Subcutaneous adipose tissue (tissue), 4 donors: ENCODE results near the gene NRP2. TPM values are rescaled to one million over a fixed set of nuclear protein-coding genes. Genes with fewer than 3 reads are reported as not detected.

Experiments used
- total RNA-seq, 4 donors: library from RNA; depleted of rRNA; stranded (reverse); fragments of >200 nt; gene quantifications; one replicate each; pipeline ENCODE4 v1.1.0, GENCODE V29; 2016
- TF ChIP-seq, protein P1 (sequence below): fragments of 450-650 bp; IDR thresholded peaks from one replicate; pipeline ENCODE4 v1.5.1; 2016; ENCODE audit warnings: low read depth, mild to moderate bottlenecking, control low read depth, antibody characterized with exemption, moderate library complexity

Gene NRP2
- total RNA-seq, 4 donors from 2014 or later: 29.2 to 70.9 (median 56.1) TPM

DNA sequence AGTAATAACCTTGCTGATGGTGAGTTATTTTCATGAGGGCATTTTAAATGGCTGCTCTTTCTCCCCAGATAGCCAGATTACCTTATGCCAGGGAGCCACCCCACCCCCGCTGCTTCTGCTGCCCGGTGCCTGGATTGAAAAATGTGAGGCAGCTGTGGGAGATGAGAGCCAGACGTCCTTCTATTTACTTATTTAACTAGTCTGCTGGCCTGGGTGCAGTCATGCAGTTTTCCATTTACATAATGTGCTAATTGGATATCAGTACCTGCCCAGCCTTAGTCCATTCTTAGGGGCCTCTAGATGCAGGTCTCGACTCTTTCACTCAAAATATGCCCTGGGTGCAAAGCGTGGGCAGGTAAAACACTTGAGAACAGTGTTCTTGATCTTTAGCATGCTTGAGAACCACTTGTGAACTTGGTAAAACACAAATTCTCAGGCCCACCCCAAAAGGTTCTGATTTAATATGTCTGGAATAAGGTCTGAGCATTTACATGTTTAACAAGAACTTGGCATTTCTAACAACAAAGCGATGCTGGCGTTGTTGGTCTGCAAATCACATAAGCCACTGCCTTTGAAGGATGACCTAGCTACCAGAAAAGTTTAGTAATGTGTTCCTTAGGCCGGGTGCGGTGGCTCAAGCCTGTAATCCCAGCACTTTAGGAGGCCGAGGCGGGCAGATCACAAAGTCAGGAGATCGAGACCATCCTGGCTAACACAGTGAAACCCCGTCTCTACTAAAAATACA, 154.3 kb downstream of the NRP2 start:
- TF ChIP-seq, protein P1, sequence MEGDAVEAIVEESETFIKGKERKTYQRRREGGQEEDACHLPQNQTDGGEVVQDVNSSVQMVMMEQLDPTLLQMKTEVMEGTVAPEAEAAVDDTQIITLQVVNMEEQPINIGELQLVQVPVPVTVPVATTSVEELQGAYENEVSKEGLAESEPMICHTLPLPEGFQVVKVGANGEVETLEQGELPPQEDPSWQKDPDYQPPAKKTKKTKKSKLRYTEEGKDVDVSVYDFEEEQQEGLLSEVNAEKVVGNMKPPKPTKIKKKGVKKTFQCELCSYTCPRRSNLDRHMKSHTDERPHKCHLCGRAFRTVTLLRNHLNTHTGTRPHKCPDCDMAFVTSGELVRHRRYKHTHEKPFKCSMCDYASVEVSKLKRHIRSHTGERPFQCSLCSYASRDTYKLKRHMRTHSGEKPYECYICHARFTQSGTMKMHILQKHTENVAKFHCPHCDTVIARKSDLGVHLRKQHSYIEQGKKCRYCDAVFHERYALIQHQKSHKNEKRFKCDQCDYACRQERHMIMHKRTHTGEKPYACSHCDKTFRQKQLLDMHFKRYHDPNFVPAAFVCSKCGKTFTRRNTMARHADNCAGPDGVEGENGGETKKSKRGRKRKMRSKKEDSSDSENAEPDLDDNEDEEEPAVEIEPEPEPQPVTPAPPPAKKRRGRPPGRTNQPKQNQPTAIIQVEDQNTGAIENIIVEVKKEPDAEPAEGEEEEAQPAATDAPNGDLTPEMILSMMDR: no peak

DNA sequence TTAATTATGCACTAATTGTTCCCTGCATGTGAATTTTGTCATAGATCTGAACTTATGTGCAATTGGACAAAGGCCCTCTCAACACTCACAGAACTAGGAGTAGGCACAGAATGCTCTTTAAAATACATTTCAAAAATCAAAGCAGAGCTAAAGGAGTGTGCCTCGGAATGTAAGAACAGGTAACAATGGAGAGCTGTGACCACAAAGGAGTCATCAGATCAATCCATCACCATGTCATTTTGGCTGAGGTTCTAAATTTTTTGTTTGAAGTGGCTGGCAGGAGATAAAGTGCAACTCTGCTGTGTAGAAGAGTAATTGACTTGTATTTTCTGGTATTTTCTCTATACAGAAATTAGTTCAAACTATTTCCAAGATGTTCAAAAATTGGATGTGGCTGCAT, 155.4 kb downstream of the NRP2 start:
- TF ChIP-seq, protein P1: no peak

DNA sequence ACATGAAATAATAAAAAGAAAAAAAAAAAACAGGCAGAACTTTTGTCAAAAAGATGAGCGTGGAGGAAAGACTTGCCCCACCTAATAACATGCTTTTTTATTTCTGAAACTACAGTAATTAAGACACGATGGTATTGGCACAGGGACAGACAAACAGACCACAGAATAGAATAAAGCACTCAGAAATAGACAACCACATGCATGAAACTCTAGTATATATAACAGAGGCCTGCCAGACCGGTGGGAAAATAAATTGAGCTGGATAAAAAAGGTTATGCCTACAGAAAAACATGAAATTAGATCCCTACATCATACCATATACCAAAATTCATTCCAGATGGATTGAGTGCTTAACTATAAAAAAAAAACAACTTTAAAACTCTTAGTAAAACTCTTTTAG, 163.1 kb downstream of the NRP2 start:
- TF ChIP-seq, protein P1: no peak
